ENCODE results near the gene TBC1D30. TPM values are rescaled to one million over a fixed set of nuclear protein-coding genes. Genes with fewer than 3 reads are reported as not detected.

TBC1D30 gene
- total RNA-seq, 3 donors from 2014 or later (not counting 1 experiment from before 2014, with no cell fraction given) = 2.8 to 5.8 (median 4.7) TPM

DNA sequence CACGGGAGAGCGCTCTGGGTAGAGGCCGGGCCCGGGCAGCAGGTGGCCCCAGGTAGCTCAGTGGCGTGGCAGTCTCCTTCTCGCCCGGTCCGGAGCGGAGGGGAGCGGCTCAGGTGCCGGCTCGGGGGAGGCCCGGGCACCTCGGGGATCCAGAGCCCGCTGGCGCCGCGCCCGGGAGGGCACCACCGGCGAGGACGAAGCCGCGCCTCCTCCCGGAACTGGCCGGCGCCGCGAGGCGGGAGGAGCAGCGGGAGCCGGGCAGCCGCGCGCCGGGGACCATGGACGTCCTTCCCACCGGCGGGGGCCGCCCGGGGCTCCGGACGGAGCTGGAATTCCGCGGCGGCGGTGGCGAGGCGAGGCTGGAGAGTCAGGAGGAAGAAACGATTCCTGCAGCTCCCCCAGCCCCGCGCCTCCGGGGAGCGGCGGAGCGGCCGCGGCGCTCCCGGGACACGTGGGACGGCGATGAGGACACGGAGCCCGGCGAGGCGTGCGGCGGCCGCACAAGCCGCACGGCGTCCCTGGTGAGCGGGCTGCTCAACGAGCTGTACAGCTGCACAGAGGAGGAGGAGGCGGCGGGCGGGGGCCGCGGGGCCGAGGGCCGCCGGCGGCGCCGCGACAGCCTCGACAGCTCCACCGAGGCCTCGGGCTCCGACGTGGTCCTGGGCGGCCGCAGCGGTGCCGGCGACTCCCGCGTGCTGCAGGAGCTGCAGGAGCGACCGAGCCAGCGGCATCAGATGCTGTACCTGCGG lies 43.7 kb upstream of the TBC1D30 start:
- Mint-ChIP-seq H3K4me3 (peak overlapping the region; percentile 94), H3K4me1 (peaks cover 15 to 25% of the 10 kb centered on the region in 2 donors), H3K9me3 (peaks cover 2 to 13% of the 10 kb centered on the region in 2 donors), H3K27me3 (ENCODE audit: low read depth in 2 of 2) (peaks cover 45 to 54% of the 10 kb centered on the region in 2 donors), H3K27ac (peak overlapping the region in 1 of 2 donors; percentile 70), H3K36me3 (peaks cover 18% of the 10 kb centered on the region)
- TF ChIP-seq, protein P1, sequence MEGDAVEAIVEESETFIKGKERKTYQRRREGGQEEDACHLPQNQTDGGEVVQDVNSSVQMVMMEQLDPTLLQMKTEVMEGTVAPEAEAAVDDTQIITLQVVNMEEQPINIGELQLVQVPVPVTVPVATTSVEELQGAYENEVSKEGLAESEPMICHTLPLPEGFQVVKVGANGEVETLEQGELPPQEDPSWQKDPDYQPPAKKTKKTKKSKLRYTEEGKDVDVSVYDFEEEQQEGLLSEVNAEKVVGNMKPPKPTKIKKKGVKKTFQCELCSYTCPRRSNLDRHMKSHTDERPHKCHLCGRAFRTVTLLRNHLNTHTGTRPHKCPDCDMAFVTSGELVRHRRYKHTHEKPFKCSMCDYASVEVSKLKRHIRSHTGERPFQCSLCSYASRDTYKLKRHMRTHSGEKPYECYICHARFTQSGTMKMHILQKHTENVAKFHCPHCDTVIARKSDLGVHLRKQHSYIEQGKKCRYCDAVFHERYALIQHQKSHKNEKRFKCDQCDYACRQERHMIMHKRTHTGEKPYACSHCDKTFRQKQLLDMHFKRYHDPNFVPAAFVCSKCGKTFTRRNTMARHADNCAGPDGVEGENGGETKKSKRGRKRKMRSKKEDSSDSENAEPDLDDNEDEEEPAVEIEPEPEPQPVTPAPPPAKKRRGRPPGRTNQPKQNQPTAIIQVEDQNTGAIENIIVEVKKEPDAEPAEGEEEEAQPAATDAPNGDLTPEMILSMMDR (IDR thresholded peaks at IDR 0.05) = no peak
- 1% methylated on average over 103 of the region's 103 CpGs for WGBS (ENCODE audit: insufficient coverage)
- H3K4me1 ChIP-seq (ENCODE audit: control insufficient read depth, insufficient read depth, low read length) = peaks cover 13% of the 10 kb centered on the region
- no peaks in the 10 kb centered on the region for H3K9me3 ChIP-seq (ENCODE audit: control insufficient read depth, insufficient read depth, low read length)
- peak overlapping the region; percentile 36 for H3K4me3 ChIP-seq (ENCODE audit: low read length)
- ATAC-seq (peak; percentile 64 to 70 (median 67)), DNase-seq (peak; percentile 26 to 29)
- H3K27ac ChIP-seq (ENCODE audit: low read length) = no peak overlapping the region
- intact Hi-C loops (cut with micrococcal nuclease) = no loop called here
- H3K27me3 ChIP-seq (ENCODE audit: control insufficient read depth, insufficient read depth, low read length) = peaks cover 31% of the 10 kb centered on the region
- H3K36me3 ChIP-seq (ENCODE audit: control insufficient read depth, insufficient read depth, low read length) = no peaks in the 10 kb centered on the region

DNA sequence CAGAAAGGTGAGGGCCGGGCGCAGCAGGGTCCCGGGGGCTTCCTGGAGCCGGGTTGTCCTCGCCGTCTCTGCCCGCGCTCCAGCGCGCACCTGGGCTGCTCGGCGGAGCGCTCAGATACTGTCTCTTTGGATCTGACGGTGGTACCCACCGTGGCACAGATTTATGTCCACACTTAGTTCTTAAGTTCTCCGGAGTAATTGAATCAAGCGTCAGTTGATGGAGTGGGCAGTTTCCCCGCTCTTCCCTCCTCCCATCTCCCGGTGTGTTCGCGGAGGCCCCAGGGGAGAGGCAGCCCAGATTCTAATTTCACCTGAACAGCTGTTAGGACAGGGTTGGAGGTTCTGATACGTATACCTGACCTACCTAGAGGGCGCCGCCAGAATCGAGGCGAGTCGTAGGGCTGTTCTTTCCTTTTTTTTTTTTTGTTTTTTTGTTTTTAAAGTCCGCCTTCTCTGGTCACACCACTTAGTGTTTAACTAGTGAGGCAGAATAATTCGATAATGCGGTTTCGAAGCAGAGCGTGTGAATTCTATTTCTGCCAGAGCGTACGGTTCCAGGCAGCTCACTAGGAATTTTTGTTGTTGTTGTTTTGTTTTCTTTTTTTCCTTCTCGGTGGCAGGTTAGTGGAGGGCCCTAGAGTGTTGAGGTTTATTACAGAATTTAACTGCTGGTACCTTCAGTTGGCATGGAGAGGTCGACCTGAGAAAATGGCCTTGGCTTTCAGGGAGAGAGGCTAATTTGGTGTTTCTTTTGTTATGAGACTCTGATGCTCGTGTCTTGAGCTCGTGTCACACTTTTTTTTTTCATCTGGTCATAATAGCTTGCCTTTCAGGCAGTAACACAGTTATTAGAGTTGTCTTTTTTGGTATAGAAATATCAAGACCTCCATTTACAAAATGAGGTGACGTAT lies 42.9 kb upstream of the TBC1D30 start:
- H3K27me3 ChIP-seq (ENCODE audit: control insufficient read depth, insufficient read depth, low read length) = peaks cover 31% of the 10 kb centered on the region
- TF ChIP-seq, protein P1 (IDR thresholded peaks at IDR 0.05) = no peak
- Mint-ChIP-seq H3K4me3 (peak overlapping the region; percentile 94), H3K27me3 (ENCODE audit: low read depth in 2 of 2) (peaks cover 45 to 47% of the 10 kb centered on the region in 2 donors), H3K27ac (peak overlapping the region; percentile 65 to 70), H3K9me3 (peaks cover 0 to 5% of the 10 kb centered on the region in 2 donors), H3K4me1 (peaks cover 15 to 25% of the 10 kb centered on the region in 2 donors), H3K36me3 (peaks cover 10% of the 10 kb centered on the region)
- H3K9me3 ChIP-seq (ENCODE audit: control insufficient read depth, insufficient read depth, low read length) = no peaks in the 10 kb centered on the region
- peak; percentile 30 to 44 (median 40) for ATAC-seq
- DNase-seq = no peak
- H3K27ac ChIP-seq (ENCODE audit: low read length) = no peak overlapping the region
- peaks cover 13% of the 10 kb centered on the region for H3K4me1 ChIP-seq (ENCODE audit: control insufficient read depth, insufficient read depth, low read length)
- intact Hi-C loops (cut with micrococcal nuclease) = no loop called here
- 6% methylated on average over 38 of the region's 39 CpGs for WGBS (ENCODE audit: insufficient coverage)
- H3K4me3 ChIP-seq (ENCODE audit: low read length) = peak overlapping the region; percentile 36
- H3K36me3 ChIP-seq (ENCODE audit: control insufficient read depth, insufficient read depth, low read length) = no peaks in the 10 kb centered on the region

DNA sequence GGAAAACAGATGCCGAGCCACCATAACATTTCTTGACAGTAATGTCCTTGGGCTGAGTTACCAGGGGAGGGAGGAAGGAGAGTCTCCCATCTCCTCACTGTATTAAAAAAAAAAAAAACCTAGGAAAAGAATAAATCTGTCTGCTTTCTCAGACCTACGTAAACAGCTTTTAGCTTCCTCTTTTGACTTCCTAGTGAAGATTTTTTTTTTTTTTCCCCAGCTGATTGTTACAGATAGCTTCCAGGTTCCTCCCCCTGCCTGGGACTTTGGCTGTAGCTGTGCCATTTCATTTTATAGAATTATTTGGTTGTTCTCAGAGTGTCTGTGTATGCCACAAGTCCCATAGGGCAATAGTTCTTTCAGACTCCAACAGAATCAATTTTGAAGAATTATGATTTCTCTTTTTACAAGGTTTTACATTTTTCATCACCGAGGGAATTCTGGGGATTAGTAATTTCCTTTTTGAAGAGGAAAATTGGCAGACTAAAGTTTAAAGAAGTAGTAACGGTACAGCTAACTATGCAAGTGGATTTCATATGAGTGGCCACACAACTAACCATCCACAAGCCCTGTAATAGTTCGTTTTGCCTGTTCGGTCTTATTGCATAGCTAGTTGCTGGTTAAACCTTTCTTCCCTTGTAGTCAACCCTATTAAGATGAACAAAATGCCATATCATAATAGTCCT lies 42.1 kb upstream of the TBC1D30 start:
- DNase-seq (no peak), ATAC-seq (no peak)
- Mint-ChIP-seq H3K36me3 (peaks cover 2% of the 10 kb centered on the region), H3K4me1 (peaks cover 15 to 25% of the 10 kb centered on the region in 2 donors), H3K27me3 (ENCODE audit: low read depth in 2 of 2) (peaks cover 40 to 42% of the 10 kb centered on the region in 2 donors), H3K4me3 (peak overlapping the region; percentile 94), H3K27ac (peak overlapping the region in 1 of 2 donors; percentile 70), H3K9me3 (peaks cover 0 to 2% of the 10 kb centered on the region in 2 donors)
- Histone ChIP-seq H3K36me3 (ENCODE audit: control insufficient read depth, insufficient read depth, low read length) (no peaks in the 10 kb centered on the region), H3K9me3 (ENCODE audit: control insufficient read depth, insufficient read depth, low read length) (no peaks in the 10 kb centered on the region), H3K4me1 (ENCODE audit: control insufficient read depth, insufficient read depth, low read length) (peaks cover 13% of the 10 kb centered on the region), H3K27ac (ENCODE audit: low read length) (no peak overlapping the region), H3K27me3 (ENCODE audit: control insufficient read depth, insufficient read depth, low read length) (peaks cover 31% of the 10 kb centered on the region), H3K4me3 (ENCODE audit: low read length) (no peak overlapping the region)
- WGBS (ENCODE audit: insufficient coverage) = 44% methylated on average over 4 of the region's 6 CpGs
- TF ChIP-seq, protein P1 (IDR thresholded peaks at IDR 0.05) = no peak
- intact Hi-C loops (cut with micrococcal nuclease) = no loop called here
